Measurements from ENCODE around the gene POMP. TPM values are rescaled to one million over a fixed set of nuclear protein-coding genes. Genes with fewer than 3 reads are reported as not detected.
"Not testable (repeated sequence)": the region's sequence is repeated elsewhere in the genome, so short reads cannot be mapped to it uniquely, and the experiment has no call there.

The POMP gene
- total and polyA plus RNA-seq, 12 donors = 40.1 to 187 (median 65.3) TPM

DNA sequence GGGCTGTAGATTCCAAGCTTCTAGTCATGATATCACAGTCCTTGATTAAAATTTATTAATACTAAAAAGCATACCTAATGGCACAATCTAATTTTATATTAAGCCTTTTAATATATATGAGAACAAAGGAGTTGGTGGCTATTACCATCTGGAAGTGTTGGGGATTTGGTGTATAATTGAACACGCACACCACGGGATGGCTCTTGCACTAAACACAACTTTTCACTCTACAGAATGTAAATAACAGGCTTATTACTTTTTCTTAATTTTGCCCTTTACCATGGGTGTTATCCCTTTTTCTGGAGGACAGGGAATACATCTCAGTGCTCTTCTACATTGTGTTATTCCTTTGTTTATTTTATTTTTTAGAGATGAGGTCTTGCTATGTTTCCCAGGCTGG is 21.6 kb downstream of the POMP start:
- 75 to 96% (median 93%) methylated on average over 2 of the region's 2 CpGs for WGBS, 4 donors

DNA sequence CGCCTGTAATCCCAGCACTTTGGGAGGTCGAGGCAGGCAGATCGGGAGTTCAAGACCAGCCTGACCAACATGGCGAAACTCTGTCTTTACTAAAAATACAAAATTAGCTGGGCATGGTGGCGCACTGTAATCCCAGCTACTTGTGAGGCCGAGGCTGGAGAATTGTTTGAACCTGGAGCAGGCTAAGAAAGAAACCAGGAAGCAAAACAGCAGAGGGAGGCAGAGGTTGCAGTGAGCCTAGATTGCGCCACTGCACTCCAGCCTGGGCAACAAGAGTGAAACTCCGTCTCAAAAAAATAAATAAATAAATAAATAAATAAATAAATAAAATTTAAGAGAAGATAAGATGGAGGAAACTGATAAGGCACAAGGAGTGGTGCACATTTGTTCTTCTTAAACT is 24.2 kb downstream of the POMP start:
- H3K4me1 ChIP-seq (replicated peaks in 1 of 2); H3K27me3 ChIP-seq; H3K9me3 ChIP-seq (replicated peaks in 1 of 3); intact Hi-C loops (cut with DNase I); H3K4me3 ChIP-seq; DNase-seq; H3K27ac ChIP-seq: not testable (repeated sequence)
- H3K36me3 ChIP-seq (replicated peaks in 1 of 2) = peaks cover 0 to 12% of the 10 kb centered on the region in 2 donors
- WGBS, 4 donors = 83 to 89% (median 86%) methylated on average over 8 of the region's 8 CpGs

More for the DNA sequence above, 21.6 kb downstream of the POMP start:
- H3K4me1 ChIP-seq (replicated peaks in 1 of 2) = no peaks in the 10 kb centered on the region
- DNase-seq = no peak
- H3K36me3 ChIP-seq (replicated peaks in 1 of 2) = peaks cover 0 to 38% of the 10 kb centered on the region in 2 donors
- TF ChIP-seq, protein P1, sequence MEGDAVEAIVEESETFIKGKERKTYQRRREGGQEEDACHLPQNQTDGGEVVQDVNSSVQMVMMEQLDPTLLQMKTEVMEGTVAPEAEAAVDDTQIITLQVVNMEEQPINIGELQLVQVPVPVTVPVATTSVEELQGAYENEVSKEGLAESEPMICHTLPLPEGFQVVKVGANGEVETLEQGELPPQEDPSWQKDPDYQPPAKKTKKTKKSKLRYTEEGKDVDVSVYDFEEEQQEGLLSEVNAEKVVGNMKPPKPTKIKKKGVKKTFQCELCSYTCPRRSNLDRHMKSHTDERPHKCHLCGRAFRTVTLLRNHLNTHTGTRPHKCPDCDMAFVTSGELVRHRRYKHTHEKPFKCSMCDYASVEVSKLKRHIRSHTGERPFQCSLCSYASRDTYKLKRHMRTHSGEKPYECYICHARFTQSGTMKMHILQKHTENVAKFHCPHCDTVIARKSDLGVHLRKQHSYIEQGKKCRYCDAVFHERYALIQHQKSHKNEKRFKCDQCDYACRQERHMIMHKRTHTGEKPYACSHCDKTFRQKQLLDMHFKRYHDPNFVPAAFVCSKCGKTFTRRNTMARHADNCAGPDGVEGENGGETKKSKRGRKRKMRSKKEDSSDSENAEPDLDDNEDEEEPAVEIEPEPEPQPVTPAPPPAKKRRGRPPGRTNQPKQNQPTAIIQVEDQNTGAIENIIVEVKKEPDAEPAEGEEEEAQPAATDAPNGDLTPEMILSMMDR (IDR thresholded peaks at IDR 0.05) = no peak
- no peak for TF ChIP-seq POLR2A (IDR thresholded peaks at IDR 0.05)
- no peak overlapping the region for H3K27ac ChIP-seq
- intact Hi-C loops (cut with DNase I) = no loop called here
- H3K4me3 ChIP-seq = no peak overlapping the region
- no peaks in the 10 kb centered on the region for H3K9me3 ChIP-seq (replicated peaks in 1 of 3)
- no peaks in the 10 kb centered on the region for H3K27me3 ChIP-seq

DNA sequence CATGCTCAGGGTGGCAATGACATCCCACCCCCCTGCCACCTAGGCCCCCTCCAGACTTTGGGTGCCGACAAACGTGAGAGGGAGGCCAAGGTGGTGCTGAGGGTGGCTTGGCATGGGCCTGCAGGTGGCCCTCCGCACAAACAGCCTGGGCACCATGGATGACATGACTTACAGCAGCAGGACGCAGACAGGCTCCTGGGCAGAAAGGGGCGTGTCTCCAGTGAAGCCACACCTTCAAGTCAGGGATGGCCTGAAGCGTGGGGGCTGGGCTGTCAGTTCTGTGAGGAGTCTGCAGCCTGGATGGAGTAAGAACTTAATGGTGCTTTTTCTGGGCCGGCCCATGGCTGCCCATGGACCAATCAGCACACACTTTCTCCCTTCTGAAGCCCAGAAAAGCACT is 25.3 kb downstream of the POMP start:
- peaks cover 0 to 1% of the 10 kb centered on the region in 2 donors for H3K36me3 ChIP-seq (replicated peaks in 1 of 2)
- no peak overlapping the region for H3K4me3 ChIP-seq
- H3K27ac ChIP-seq = no peak overlapping the region
- no peaks in the 10 kb centered on the region for H3K4me1 ChIP-seq (replicated peaks in 1 of 2)
- no peaks in the 10 kb centered on the region for H3K27me3 ChIP-seq
- WGBS, 4 donors = 25 to 54% (median 41%) methylated on average over 3 to 7 of the region's 7 CpGs
- intact Hi-C loops (cut with DNase I) = no loop called here
- no peak for TF ChIP-seq POLR2A (IDR thresholded peaks at IDR 0.05)
- TF ChIP-seq, protein P1 (IDR thresholded peaks at IDR 0.05) = no peak
- no peaks in the 10 kb centered on the region for H3K9me3 ChIP-seq (replicated peaks in 1 of 3)
- no peak for DNase-seq

DNA sequence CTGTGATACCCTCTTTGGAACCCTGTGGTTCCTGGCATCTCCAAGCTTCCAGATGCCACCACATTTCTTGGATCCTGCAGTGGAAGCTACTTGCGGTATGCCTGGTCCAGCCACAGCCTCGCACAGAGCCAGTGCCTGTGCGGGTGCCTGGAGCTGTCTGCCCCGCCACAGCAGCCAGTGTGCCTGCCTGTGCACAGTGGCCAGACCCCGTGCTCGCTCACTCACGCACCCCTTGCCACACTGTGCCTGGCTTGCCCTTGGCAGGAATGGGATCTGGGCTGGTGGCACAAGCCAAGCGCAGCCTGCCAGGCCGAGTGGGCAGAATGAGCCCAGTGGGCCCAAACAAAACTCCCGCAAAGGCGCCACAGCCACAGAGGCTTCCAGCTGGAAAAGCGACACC is 26.2 kb downstream of the POMP start:
- Histone ChIP-seq H3K36me3 (replicated peaks in 1 of 2) (no peaks in the 10 kb centered on the region), H3K4me1 (replicated peaks in 1 of 2) (no peaks in the 10 kb centered on the region), H3K27me3 (no peaks in the 10 kb centered on the region), H3K27ac (no peak overlapping the region), H3K9me3 (replicated peaks in 1 of 3) (no peaks in the 10 kb centered on the region), H3K4me3 (no peak overlapping the region)
- intact Hi-C loops (cut with DNase I) = no loop called here
- WGBS, 4 donors = 73 to 95% (median 89%) methylated on average over 9 to 12 of the region's 12 CpGs
- TF ChIP-seq, protein P1 (IDR thresholded peaks at IDR 0.05) = no peak
- TF ChIP-seq POLR2A (IDR thresholded peaks at IDR 0.05) = no peak
- no peak for DNase-seq

DNA sequence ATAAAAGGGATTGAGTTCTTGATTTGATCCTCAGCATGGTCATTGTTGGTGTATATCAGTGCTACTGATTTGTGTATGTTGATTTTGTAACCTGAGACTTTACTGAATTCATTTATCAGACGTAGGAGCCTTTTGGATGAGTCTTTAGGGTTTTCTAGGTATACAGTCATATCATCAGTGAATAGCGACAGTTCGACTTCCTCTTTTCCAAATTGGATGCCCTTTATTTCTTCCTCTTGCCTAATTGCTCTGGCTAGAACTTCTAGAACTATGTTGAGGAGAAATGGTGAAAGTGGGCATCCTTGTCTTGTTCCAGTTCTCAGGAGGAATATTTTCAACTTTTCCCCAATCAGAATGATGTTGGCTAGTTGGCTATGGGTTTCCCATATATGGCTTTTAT is 27.0 kb downstream of the POMP start:
- no peak for TF ChIP-seq POLR2A (IDR thresholded peaks at IDR 0.05)
- TF ChIP-seq, protein P1 (IDR thresholded peaks at IDR 0.05) = no peak
- Histone ChIP-seq H3K27me3 (no peaks in the 10 kb centered on the region), H3K4me3 (no peak overlapping the region), H3K9me3 (replicated peaks in 1 of 3) (no peaks in the 10 kb centered on the region), H3K4me1 (replicated peaks in 1 of 2) (no peaks in the 10 kb centered on the region), H3K36me3 (replicated peaks in 1 of 2) (no peaks in the 10 kb centered on the region), H3K27ac (no peak overlapping the region)
- 71 to 79% (median 75%) methylated on average over 3 of the region's 3 CpGs for WGBS, 4 donors
- intact Hi-C loops (cut with DNase I) = no loop called here
- DNase-seq = no peak

DNA sequence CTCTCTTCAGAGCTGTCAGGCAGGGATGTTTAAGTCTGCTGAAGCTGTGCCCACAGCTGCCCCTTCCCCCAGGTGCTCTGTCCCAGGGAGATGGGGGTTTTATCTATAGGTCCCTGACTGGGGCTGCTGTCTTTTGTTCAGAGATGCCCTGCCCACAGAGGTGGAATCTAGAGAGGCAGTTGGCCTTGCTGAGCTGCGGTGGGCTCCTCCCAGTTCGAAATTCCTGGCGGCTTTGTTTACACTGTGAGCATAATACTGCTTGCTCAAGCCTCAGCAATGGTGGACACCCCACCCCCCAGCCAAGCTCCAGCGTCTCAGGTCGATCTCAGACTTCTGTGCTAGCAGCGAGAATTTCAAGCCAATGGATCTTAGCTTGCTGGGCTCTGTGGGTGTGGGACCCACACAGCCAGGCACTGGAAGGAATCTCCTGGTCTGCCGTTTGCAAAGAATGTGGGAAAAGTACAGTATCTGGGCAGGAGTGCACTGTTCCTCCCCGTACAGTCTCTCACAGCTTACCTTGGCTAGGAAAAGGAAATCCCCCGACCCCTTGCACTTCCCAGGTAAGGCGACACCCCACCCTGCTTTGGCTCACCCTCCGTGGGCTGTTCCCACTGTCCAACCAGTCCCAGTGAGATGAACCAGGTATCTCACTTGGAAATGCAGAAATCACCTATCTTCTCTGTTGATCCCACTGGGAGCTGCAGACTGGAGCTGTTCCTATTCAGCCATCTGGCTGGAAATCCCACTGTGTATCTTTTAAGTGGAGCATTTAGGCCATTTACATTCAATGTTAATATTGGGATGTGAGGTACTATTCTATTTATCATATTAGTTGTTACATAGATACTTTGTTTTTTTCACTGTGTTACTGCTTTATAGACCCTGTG is 34.9 kb downstream of the POMP start:
- WGBS, 4 donors = 61 to 66% (median 64%) methylated on average over 8 to 11 of the region's 11 CpGs

More for the DNA sequence above, 34.9 kb downstream of the POMP start:
- intact Hi-C loops (cut with DNase I); H3K36me3 ChIP-seq (replicated peaks in 1 of 2); H3K27ac ChIP-seq; H3K4me3 ChIP-seq; H3K4me1 ChIP-seq (replicated peaks in 1 of 2); DNase-seq; H3K9me3 ChIP-seq (replicated peaks in 1 of 3); H3K27me3 ChIP-seq: not testable (repeated sequence)

Measured in adrenal gland (tissue), 12 donors.